ENCODE data around the gene CREB3L2. TPM values are rescaled to one million over a fixed set of nuclear protein-coding genes. Genes with fewer than 3 reads are reported as not detected.

The CREB3L2 gene
- total and polyA plus RNA-seq, 4 donors: 7.4 to 89.1 (median 44.0) TPM

DNA sequence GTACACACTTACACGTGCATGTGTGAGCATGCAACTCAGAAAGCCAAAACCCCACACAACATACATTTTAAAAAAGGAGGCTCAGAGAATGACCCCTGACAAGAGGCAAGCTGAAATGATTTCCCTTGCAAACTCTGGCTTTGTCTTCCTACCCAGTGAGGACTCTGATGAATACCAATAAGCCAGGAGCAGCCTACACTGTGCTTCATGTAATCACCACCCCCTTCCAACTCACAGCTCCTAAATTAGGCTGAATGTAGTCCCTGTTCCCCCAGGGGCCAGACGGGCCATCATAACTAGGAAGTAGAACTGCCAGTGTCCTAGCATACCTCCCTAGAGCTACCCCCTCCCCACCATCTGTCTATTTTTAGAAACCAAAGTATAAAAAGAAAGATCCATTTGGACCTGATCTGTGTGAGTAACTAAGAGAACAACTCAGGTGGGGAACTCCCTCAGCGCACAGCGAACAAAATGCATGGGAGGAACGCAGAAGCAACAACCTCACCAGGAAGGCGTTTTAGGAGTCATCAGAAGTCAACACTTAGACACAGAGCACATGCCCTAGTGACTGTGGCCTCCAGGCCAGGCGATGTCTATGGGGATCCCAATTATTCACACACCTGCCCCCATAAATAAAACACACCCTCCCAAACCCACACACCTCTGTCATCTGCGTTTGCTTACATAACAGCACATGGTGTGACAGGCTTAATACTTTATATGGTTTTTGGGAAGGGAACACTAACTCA, 157.0 kb downstream of the CREB3L2 start:
- WGBS, 2 donors: 81 to 84% methylated on average over 8 of the region's 8 CpGs
- TF ChIP-seq, protein P1, sequence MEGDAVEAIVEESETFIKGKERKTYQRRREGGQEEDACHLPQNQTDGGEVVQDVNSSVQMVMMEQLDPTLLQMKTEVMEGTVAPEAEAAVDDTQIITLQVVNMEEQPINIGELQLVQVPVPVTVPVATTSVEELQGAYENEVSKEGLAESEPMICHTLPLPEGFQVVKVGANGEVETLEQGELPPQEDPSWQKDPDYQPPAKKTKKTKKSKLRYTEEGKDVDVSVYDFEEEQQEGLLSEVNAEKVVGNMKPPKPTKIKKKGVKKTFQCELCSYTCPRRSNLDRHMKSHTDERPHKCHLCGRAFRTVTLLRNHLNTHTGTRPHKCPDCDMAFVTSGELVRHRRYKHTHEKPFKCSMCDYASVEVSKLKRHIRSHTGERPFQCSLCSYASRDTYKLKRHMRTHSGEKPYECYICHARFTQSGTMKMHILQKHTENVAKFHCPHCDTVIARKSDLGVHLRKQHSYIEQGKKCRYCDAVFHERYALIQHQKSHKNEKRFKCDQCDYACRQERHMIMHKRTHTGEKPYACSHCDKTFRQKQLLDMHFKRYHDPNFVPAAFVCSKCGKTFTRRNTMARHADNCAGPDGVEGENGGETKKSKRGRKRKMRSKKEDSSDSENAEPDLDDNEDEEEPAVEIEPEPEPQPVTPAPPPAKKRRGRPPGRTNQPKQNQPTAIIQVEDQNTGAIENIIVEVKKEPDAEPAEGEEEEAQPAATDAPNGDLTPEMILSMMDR (IDR thresholded peaks at IDR 0.05; ENCODE audit: control extremely low read depth, extremely low read depth): no peak
- no peak overlapping the region for H3K9ac ChIP-seq (ENCODE audit: insufficient read depth in 1 of 2, low read length in 2 of 2)

DNA sequence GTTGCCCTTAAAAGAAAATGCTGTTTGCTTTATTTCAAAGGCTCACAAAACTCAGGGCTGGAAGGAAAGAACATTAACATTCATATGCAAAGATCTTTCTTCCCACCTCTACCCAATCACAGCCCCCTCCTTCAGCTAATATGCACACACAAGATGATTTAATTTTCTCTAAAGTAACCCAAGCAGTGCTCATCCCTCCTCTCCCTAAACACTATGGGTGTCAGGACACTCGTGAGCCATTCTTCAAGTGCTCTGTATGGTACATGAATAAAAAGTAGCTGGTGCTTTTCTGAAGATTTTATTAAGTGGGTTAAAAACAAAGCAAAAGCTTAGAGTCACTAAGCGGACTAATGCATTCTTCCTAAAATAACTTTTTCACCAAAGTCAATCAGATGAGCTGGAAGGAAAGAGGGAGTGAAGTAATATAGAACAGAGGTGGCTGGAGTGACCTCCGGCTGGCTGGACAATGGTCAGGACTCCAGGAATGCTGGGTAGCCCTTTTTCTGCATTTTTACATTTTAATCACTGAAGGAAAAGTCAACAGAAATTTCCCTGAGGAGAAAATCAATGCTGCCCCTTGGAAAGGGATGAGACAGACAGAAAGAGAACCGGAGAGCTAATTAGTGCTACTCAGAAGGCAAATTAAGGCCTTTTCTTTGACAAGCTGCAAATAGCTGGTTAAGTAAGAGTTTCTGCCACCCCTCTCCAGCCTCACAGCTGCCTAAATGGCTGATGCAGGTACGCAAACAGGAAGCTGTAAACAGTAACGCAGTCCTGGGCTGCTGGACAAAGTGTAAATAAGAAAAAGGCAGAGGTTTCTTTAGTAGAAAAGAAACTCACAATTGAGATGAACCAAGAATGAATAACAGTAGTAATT, 161.7 kb downstream of the CREB3L2 start:
- Histone ChIP-seq H3K9ac (ENCODE audit: insufficient read depth in 1 of 2, low read length in 2 of 2) (no peak overlapping the region), H3K4me3 (no peak overlapping the region), H3K9me3 (ENCODE audit: control insufficient read depth in 4 of 4, insufficient read depth in 3 of 4, low read length in 3 of 4) (no peaks in the 10 kb centered on the region), H3K4me1 (ENCODE audit: control insufficient read depth in 5 of 5, insufficient read depth in 5 of 5, low read length in 5 of 5) (no peaks in the 10 kb centered on the region), H3K27me3 (ENCODE audit: control insufficient read depth in 3 of 3, insufficient read depth in 3 of 3, low read length in 2 of 3) (peaks cover 0 to 33% (median 17%) of the 10 kb centered on the region in 3 donors), H3K27ac (ENCODE audit: low read depth in 1 of 2, low read length in 1 of 2) (no peak overlapping the region), H3K36me3 (ENCODE audit: control insufficient read depth in 4 of 4, insufficient read depth in 4 of 4, low read length in 4 of 4) (no peaks in the 10 kb centered on the region)
- TF ChIP-seq, protein P1 (IDR thresholded peaks at IDR 0.05; ENCODE audit: control extremely low read depth, extremely low read depth): no peak
- no peak for DNase-seq
- ATAC-seq (ENCODE audit: insufficient read depth, low FRiP score): no peak
- WGBS, 2 donors: 81 to 89% methylated on average over 6 of the region's 6 CpGs

More for the DNA sequence above, 157.0 kb downstream of the CREB3L2 start:
- no peak for DNase-seq
- Histone ChIP-seq H3K4me3 (no peak overlapping the region), H3K36me3 (ENCODE audit: control insufficient read depth in 4 of 4, insufficient read depth in 4 of 4, low read length in 4 of 4) (no peaks in the 10 kb centered on the region), H3K9me3 (ENCODE audit: control insufficient read depth in 4 of 4, insufficient read depth in 3 of 4, low read length in 3 of 4) (peaks cover 0 to 2% (median 0%) of the 10 kb centered on the region in 4 donors), H3K27ac (ENCODE audit: low read depth in 1 of 2, low read length in 1 of 2) (no peak overlapping the region), H3K4me1 (ENCODE audit: control insufficient read depth in 5 of 5, insufficient read depth in 5 of 5, low read length in 5 of 5) (peaks cover 0 to 14% (median 0%) of the 10 kb centered on the region in 5 donors), H3K27me3 (ENCODE audit: control insufficient read depth in 3 of 3, insufficient read depth in 3 of 3, low read length in 2 of 3) (peaks cover 0 to 66% (median 41%) of the 10 kb centered on the region in 3 donors)
- no peak for ATAC-seq (ENCODE audit: insufficient read depth, low FRiP score)

DNA sequence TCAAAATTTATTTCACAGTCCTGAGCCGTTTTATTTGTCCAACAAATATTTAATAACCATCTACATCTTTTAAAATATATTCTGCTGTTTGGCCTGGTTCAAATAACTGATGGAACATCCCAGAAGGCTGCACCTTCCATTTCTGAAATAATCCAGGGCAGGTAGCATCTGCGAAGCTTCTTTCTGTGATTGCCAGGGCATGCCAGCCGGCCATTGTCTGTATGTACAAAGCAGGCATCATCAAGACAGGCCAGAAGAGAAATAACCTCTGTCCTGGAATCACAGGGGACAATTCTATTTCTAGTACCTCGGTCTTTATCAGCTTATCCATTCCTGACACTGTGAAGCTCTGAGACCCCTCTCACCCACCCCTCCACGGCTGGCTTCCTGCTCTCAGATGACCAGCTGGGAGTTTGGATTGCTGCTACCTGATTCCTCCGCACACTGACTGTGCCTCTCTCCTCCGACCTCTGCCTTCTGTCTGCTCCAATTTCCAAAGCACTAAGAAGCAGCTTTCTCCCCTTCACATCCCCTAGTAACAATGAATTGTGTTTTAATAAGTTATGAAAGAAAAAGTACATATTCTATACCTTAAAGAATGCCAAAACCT, 163.1 kb downstream of the CREB3L2 start:
- TF ChIP-seq, protein P1 (IDR thresholded peaks at IDR 0.05; ENCODE audit: control extremely low read depth, extremely low read depth): no peak
- Histone ChIP-seq H3K4me3 (no peak overlapping the region), H3K4me1 (ENCODE audit: control insufficient read depth in 5 of 5, insufficient read depth in 5 of 5, low read length in 5 of 5) (no peaks in the 10 kb centered on the region), H3K27me3 (ENCODE audit: control insufficient read depth in 3 of 3, insufficient read depth in 3 of 3, low read length in 2 of 3) (peaks cover 0 to 20% (median 5%) of the 10 kb centered on the region in 3 donors), H3K36me3 (ENCODE audit: control insufficient read depth in 4 of 4, insufficient read depth in 4 of 4, low read length in 4 of 4) (no peaks in the 10 kb centered on the region), H3K27ac (ENCODE audit: low read depth in 1 of 2, low read length in 1 of 2) (no peak overlapping the region), H3K9ac (ENCODE audit: insufficient read depth in 1 of 2, low read length in 2 of 2) (no peak overlapping the region), H3K9me3 (ENCODE audit: control insufficient read depth in 4 of 4, insufficient read depth in 3 of 4, low read length in 3 of 4) (no peaks in the 10 kb centered on the region)
- 83 to 90% methylated on average over 7 of the region's 7 CpGs for WGBS, 2 donors
- no peak for DNase-seq
- no peak for ATAC-seq (ENCODE audit: insufficient read depth, low FRiP score)
